Prostate gland (tissue), 2 donors: ENCODE measurements around the gene ALK.

ENCODE experiments used
- CTCF ChIP-seq, 4 experiments: fragments of 200-600 bp in 2 of 4; fragments of 450-650 bp in 2 of 4; sonication (generic) in 2 of 4; IDR thresholded peaks; 1 replicate in 3 of 4; 2 replicates in 1 of 4; pipeline ENCODE4 v1.5.1; 2016 to 2019; ENCODE audit warnings: antibody characterized with exemption in 4 of 4, mild to moderate bottlenecking in 2 of 4, moderate library complexity in 2 of 4
- POLR2A ChIP-seq: fragments of 450-650 bp; IDR thresholded peaks from one replicate; pipeline ENCODE4 v1.6.1; 2016; ENCODE audit warnings: antibody characterized with exemption, mild to moderate bottlenecking
- POLR2AphosphoS5 ChIP-seq: sonication (generic); formaldehyde crosslinking; IDR thresholded peaks from one replicate; pipeline ENCODE4 v1.6.1; 2017; ENCODE audit warnings: antibody characterized with exemption

GRCh38 chr2:29260142-29260772 lies 661.1 kb downstream of the ALK start:
- no peak for TF ChIP-seq POLR2A
- TF ChIP-seq CTCF (IDR thresholded peaks at IDR 0.05): no peak
- no peak for TF ChIP-seq POLR2AphosphoS5
